ENCODE results near the gene ADGRF4. TPM values are rescaled to one million over a fixed set of nuclear protein-coding genes. Genes with fewer than 3 reads are reported as not detected.

Gene ADGRF4
- total RNA-seq, 1 donor from 2014 or later: not detected

DNA sequence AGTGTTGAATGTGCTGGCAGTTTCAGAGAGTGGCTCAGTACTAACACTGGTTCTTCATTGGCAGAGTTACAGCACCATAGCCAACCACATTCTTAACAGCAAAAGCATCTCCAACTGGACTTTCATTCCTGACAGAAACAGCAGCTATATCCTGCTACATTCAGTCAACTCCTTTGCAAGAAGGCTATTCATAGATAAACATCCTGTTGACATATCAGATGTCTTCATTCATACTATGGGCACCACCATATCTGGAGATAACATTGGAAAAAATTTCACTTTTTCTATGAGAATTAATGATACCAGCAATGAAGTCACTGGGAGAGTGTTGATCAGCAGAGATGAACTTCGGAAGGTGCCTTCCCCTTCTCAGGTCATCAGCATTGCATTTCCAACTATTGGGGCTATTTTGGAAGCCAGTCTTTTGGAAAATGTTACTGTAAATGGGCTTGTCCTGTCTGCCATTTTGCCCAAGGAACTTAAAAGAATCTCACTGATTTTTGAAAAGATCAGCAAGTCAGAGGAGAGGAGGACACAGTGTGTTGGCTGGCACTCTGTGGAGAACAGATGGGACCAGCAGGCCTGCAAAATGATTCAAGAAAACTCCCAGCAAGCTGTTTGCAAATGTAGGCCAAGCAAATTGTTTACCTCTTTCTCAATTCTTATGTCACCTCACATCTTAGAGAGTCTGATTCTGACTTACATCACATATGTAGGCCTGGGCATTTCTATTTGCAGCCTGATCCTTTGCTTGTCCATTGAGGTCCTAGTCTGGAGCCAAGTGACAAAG lies 17.0 kb upstream of the ADGRF4 start:
- H3K4me3 Mint-ChIP-seq: no peak overlapping the region
- H3K4me1 Mint-ChIP-seq: no peaks in the 10 kb centered on the region
- H3K27me3 Mint-ChIP-seq (ENCODE audit: low read depth): no peaks in the 10 kb centered on the region
- TF ChIP-seq, protein P1, sequence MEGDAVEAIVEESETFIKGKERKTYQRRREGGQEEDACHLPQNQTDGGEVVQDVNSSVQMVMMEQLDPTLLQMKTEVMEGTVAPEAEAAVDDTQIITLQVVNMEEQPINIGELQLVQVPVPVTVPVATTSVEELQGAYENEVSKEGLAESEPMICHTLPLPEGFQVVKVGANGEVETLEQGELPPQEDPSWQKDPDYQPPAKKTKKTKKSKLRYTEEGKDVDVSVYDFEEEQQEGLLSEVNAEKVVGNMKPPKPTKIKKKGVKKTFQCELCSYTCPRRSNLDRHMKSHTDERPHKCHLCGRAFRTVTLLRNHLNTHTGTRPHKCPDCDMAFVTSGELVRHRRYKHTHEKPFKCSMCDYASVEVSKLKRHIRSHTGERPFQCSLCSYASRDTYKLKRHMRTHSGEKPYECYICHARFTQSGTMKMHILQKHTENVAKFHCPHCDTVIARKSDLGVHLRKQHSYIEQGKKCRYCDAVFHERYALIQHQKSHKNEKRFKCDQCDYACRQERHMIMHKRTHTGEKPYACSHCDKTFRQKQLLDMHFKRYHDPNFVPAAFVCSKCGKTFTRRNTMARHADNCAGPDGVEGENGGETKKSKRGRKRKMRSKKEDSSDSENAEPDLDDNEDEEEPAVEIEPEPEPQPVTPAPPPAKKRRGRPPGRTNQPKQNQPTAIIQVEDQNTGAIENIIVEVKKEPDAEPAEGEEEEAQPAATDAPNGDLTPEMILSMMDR (conservative IDR thresholded peaks at IDR 0.05): no peak
- H3K27ac Mint-ChIP-seq (ENCODE audit: unreplicated experiment): no peak overlapping the region
- DNase-seq (ENCODE audit: low read depth, low spot score): no peak
- H3K36me3 Mint-ChIP-seq (ENCODE audit: low read depth): no peaks in the 10 kb centered on the region
- peaks cover 6% of the 10 kb centered on the region for H3K9me3 Mint-ChIP-seq

DNA sequence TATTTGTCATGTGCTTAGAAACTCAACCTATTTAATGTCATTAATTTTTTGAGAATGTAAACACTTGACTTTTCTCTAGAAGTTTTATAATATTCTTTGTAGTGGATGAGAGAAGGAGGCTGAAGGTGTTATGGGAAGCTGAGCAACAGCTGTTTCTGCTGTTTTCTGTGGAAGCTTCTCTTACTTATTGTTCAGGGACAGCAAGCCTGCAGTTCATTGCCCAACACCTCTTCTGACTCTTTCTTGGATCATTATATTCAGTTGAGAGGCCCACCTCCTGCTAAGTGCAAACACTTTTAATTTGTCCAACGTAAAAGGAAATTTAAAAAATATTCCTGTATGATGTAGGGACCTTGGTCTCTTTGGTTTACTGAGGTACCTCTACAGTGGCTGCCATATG lies 12.0 kb upstream of the ADGRF4 start:
- H3K36me3 Mint-ChIP-seq (ENCODE audit: low read depth): no peaks in the 10 kb centered on the region
- no peak overlapping the region for H3K4me3 Mint-ChIP-seq
- H3K27me3 Mint-ChIP-seq (ENCODE audit: low read depth): no peaks in the 10 kb centered on the region
- no peaks in the 10 kb centered on the region for H3K4me1 Mint-ChIP-seq
- peaks cover 2% of the 10 kb centered on the region for H3K9me3 Mint-ChIP-seq
- DNase-seq (ENCODE audit: low read depth, low spot score): no peak
- H3K27ac Mint-ChIP-seq (ENCODE audit: unreplicated experiment): no peak overlapping the region
- TF ChIP-seq, protein P1 (conservative IDR thresholded peaks at IDR 0.05): no peak

DNA sequence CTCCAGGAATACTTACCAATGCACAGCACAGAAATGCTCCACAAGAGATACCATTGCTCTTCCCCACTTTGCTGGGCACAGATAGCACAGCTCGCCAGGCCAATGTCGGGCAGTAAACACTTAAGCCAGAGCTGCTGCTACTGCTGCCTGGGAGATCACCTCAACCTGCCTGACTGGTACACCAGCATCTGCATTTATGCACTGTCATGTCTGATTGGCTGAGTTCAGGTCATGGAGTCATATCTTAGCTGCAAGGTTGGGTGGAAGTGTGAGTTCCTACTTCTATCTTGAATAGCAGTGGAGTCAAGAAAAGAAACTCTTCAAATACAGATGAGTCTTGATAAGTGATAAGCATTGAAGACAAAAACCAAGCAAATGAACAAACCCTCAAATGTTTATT lies 10.9 kb upstream of the ADGRF4 start:
- no peak for DNase-seq (ENCODE audit: low read depth, low spot score)
- Mint-ChIP-seq H3K27me3 (ENCODE audit: low read depth) (no peaks in the 10 kb centered on the region), H3K9me3 (peaks cover 2% of the 10 kb centered on the region), H3K4me3 (no peak overlapping the region), H3K27ac (ENCODE audit: unreplicated experiment) (no peak overlapping the region), H3K4me1 (no peaks in the 10 kb centered on the region), H3K36me3 (ENCODE audit: low read depth) (no peaks in the 10 kb centered on the region)
- TF ChIP-seq, protein P1 (conservative IDR thresholded peaks at IDR 0.05): no peak

DNA sequence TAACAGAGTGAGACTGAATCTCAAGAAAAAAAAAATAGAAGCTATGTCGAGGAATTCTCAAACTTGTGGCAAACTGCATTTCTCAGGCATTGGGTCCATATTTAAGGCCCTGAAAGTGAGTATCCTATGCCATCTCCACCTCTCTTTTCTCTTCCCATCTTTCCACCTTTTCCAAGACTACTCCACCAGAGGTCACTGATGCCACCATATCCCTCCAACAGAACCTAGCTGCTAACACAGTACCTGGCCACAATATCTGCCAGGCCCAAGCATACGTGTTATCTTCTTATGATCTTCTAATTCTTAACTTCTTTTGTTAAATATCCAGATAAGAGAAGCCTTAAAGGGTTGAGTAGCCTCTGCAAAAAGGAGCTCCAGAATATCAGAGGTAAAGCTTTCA lies 8.2 kb upstream of the ADGRF4 start:
- Mint-ChIP-seq H3K4me3 (no peak overlapping the region), H3K27me3 (ENCODE audit: low read depth) (no peaks in the 10 kb centered on the region), H3K9me3 (no peaks in the 10 kb centered on the region), H3K36me3 (ENCODE audit: low read depth) (no peaks in the 10 kb centered on the region), H3K4me1 (no peaks in the 10 kb centered on the region), H3K27ac (ENCODE audit: unreplicated experiment) (no peak overlapping the region)
- DNase-seq (ENCODE audit: low read depth, low spot score): no peak
- TF ChIP-seq, protein P1 (conservative IDR thresholded peaks at IDR 0.05): no peak

DNA sequence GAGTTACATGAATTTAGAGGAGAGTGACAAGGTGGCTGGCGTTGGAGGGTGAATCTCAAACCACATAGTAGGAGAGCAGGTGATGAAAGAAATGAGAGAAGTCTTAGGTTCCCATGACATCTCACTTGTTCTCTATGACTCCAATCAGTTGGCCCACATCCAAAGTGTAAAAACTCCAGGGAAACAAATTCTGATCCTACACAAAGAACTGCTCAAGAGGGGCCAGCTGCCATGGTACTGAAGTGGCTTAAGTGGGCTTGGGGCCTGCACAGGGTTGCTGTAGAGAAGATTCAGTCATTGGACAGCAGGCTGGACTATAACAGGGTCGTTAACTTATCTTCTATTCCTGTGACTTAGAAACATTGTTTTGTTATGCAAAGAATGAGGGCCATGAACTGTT lies 7.6 kb upstream of the ADGRF4 start:
- no peaks in the 10 kb centered on the region for H3K27me3 Mint-ChIP-seq (ENCODE audit: low read depth)
- H3K36me3 Mint-ChIP-seq (ENCODE audit: low read depth): no peaks in the 10 kb centered on the region
- no peak overlapping the region for H3K4me3 Mint-ChIP-seq
- H3K9me3 Mint-ChIP-seq: no peaks in the 10 kb centered on the region
- peak overlapping the region; percentile 27 for H3K27ac Mint-ChIP-seq (ENCODE audit: unreplicated experiment)
- H3K4me1 Mint-ChIP-seq: no peaks in the 10 kb centered on the region
- DNase-seq (ENCODE audit: low read depth, low spot score): no peak
- TF ChIP-seq, protein P1 (conservative IDR thresholded peaks at IDR 0.05): no peak

Data from neural crest cell (in vitro differentiated cells).